Measurements from ENCODE around the gene KRTAP15-1. TPM values are rescaled to one million over a fixed set of nuclear protein-coding genes. Genes with fewer than 3 reads are reported as not detected.

Gene KRTAP15-1
- total RNA-seq, 4 donors from 2014 or later, result not detected

- no peak for DNase-seq (ENCODE audit: low spot score)
- TF ChIP-seq CTCF (IDR thresholded peaks at IDR 0.05), result no peak
- no peak for ATAC-seq (ENCODE audit: low FRiP score)
These were observed 47.3 kb downstream of the KRTAP15-1 start, which contains the start of gene KRTAP19-2 for GRCh38 chr21:30487336-30487735. Gene KRTAP19-2 (minus strand): TSS chr21:30487436. CDS start chr21:30487348, 88 bp downstream.

Other genes with a start within 250 kb of the KRTAP15-1 start
- gene CLDN8, start 224.2 kb upstream of the KRTAP15-1 start, total RNA-seq, result not detected
- gene KRTAP24-1, start 157.3 kb upstream of the KRTAP15-1 start, total RNA-seq, result not detected
- not detected for gene KRTAP25-1, start 150.8 kb upstream of the KRTAP15-1 start, total RNA-seq
- gene KRTAP26-1, start 120.0 kb upstream of the KRTAP15-1 start, total RNA-seq, result not detected
- gene KRTAP27-1, start 102.6 kb upstream of the KRTAP15-1 start, total RNA-seq, result not detected
- not detected for gene KRTAP23-1, start 91.7 kb upstream of the KRTAP15-1 start, total RNA-seq
- not detected for gene KRTAP13-2, start 68.0 kb upstream of the KRTAP15-1 start, total RNA-seq
- gene KRTAP13-1, start 44.2 kb upstream of the KRTAP15-1 start, total RNA-seq, result not detected
- gene KRTAP13-3, start 14.3 kb upstream of the KRTAP15-1 start, total RNA-seq, result not detected
- not detected for gene KRTAP13-4, start 10.1 kb upstream of the KRTAP15-1 start, total RNA-seq
- not detected for gene KRTAP19-1, start 40.1 kb downstream of the KRTAP15-1 start, total RNA-seq
- not detected for gene KRTAP19-2, start 47.2 kb downstream of the KRTAP15-1 start, total RNA-seq
- not detected for gene KRTAP19-3, start 51.7 kb downstream of the KRTAP15-1 start, total RNA-seq
- gene KRTAP19-4, start 56.9 kb downstream of the KRTAP15-1 start, total RNA-seq, result not detected
- not detected for gene KRTAP19-5, start 61.9 kb downstream of the KRTAP15-1 start, total RNA-seq
- gene KRTAP19-6, start 101.6 kb downstream of the KRTAP15-1 start, total RNA-seq, result not detected
- not detected for gene KRTAP19-7, start 121.0 kb downstream of the KRTAP15-1 start, total RNA-seq
- gene KRTAP22-2, start 150.1 kb downstream of the KRTAP15-1 start, total RNA-seq, result not detected
- gene KRTAP6-3, start 152.2 kb downstream of the KRTAP15-1 start, total RNA-seq, result not detected
- gene KRTAP6-2, start 158.6 kb downstream of the KRTAP15-1 start, total RNA-seq, result not detected
- gene KRTAP22-1, start 160.8 kb downstream of the KRTAP15-1 start, total RNA-seq, result not detected
- not detected for gene KRTAP6-1, start 173.7 kb downstream of the KRTAP15-1 start, total RNA-seq
- not detected for gene KRTAP20-1, start 176.2 kb downstream of the KRTAP15-1 start, total RNA-seq
- not detected for gene KRTAP20-4, start 180.4 kb downstream of the KRTAP15-1 start, total RNA-seq
- not detected for gene KRTAP20-2, start 194.9 kb downstream of the KRTAP15-1 start, total RNA-seq
- not detected for gene KRTAP20-3, start 202.6 kb downstream of the KRTAP15-1 start, total RNA-seq